ENCODE measurements around the gene CCDC184. TPM values are rescaled to one million over a fixed set of nuclear protein-coding genes. Genes with fewer than 3 reads are reported as not detected.

The CCDC184 gene
- total and polyA plus RNA-seq, 2 experiments from 2014 or later = 1.7 to 2.0 TPM

Other genes with a start within 250 kb of the CCDC184 start
- 57.5 and 79.8 TPM in 2 replicates for gene TMEM106C, start 220.0 kb upstream of the CCDC184 start, total RNA-seq (2014; rRNA removed; shearing (Covaris generic))
- 69.4 and 70.4 TPM in 2 replicates for gene TMEM106C, start 220.0 kb upstream of the CCDC184 start, polyA plus RNA-seq (2016; fragmentation: Nextera tagmentation; extraction: Ambion mirVana)
- not detected in 2 replicates for gene COL2A1, start 179.2 kb upstream of the CCDC184 start, total RNA-seq (2014; rRNA removed; shearing (Covaris generic))
- gene COL2A1, start 179.2 kb upstream of the CCDC184 start, polyA plus RNA-seq (2016; fragmentation: Nextera tagmentation; extraction: Ambion mirVana) = not detected in 2 replicates
- gene SENP1, start 77.6 kb upstream of the CCDC184 start, total RNA-seq (2014; rRNA removed; shearing (Covaris generic)) = 15.3 and 28.6 TPM in 2 replicates
- 6.1 and 6.7 TPM in 2 replicates for gene SENP1, start 77.6 kb upstream of the CCDC184 start, polyA plus RNA-seq (2016; fragmentation: Nextera tagmentation; extraction: Ambion mirVana)
- 35.8 and 41.1 TPM in 2 replicates for gene PFKM, start 64.3 kb upstream of the CCDC184 start, total RNA-seq (2014; rRNA removed; shearing (Covaris generic))
- 27.6 and 28.8 TPM in 2 replicates for gene PFKM, start 64.3 kb upstream of the CCDC184 start, polyA plus RNA-seq (2016; fragmentation: Nextera tagmentation; extraction: Ambion mirVana)
- gene ASB8, start 26.1 kb upstream of the CCDC184 start, total RNA-seq (2014; rRNA removed; shearing (Covaris generic)) = 27.3 and 41.5 TPM in 2 replicates
- gene ASB8, start 26.1 kb upstream of the CCDC184 start, polyA plus RNA-seq (2016; fragmentation: Nextera tagmentation; extraction: Ambion mirVana) = 23.3 and 31.2 TPM in 2 replicates
- not detected in 2 replicates for gene OR10AD1, start 19.6 kb downstream of the CCDC184 start, total RNA-seq (2014; rRNA removed; shearing (Covaris generic))
- not detected in 2 replicates for gene OR10AD1, start 19.6 kb downstream of the CCDC184 start, polyA plus RNA-seq (2016; fragmentation: Nextera tagmentation; extraction: Ambion mirVana)
- 7.8 and 8.2 TPM in 2 replicates for gene ZNF641, start 167.3 kb downstream of the CCDC184 start, total RNA-seq (2014; rRNA removed; shearing (Covaris generic))
- gene ZNF641, start 167.3 kb downstream of the CCDC184 start, polyA plus RNA-seq (2016; fragmentation: Nextera tagmentation; extraction: Ambion mirVana) = 3.2 and 3.3 TPM in 2 replicates

Data from GM23248 (cell line).